Measurements from ENCODE around the gene MAGEC1.

- TF ChIP-seq CTCF (IDR thresholded peaks at IDR 0.05) (no peak), POLR2A (IDR thresholded peaks at IDR 0.05) (no peak)
Observed at GRCh38 chrX:141941234-141941633, 37.5 kb downstream of the MAGEC1 start.
